OCI-LY3 (cell line): ENCODE measurements around the gene NOS1AP.

ENCODE experiments used
- H2AFZ ChIP-seq: fragments of 200-600, 300-600 bp; shearing (Covaris generic); 2 replicates; pipeline ENCODE4 v1.6.0; 2014; ENCODE audit warnings: antibody characterized with exemption, low read depth, low read length
- H3K27ac ChIP-seq: fragments of 200-600, 300-600 bp; sonication (generic); 2 replicates; pipeline ENCODE4 v1.5.1; 2014; ENCODE audit warnings: mild to moderate bottlenecking, low read length, moderate library complexity, mixed read lengths
- H3K27me3 ChIP-seq: fragments of 200-600, 300-600 bp; sonication (generic); 2 replicates; pipeline ENCODE4 v1.6.1; 2014; ENCODE audit warnings: low read depth, low read length, mixed read lengths
- H3K36me3 ChIP-seq: fragments of 200-600, 300-600 bp; sonication (generic); replicated peaks from 2 replicates; pipeline ENCODE3; 2014; ENCODE audit warnings: low read depth, low read length, mixed read lengths
- H3K4me1 ChIP-seq: fragments of 300-600, 200-600 bp; sonication (generic); 2 replicates; pipeline ENCODE4 v1.6.1; 2014; ENCODE audit warnings: low read length, mixed read lengths
- H3K4me2 ChIP-seq: fragments of 200-600, 300-600 bp; sonication (generic); 2 replicates; pipeline ENCODE4 v1.6.1; 2014; ENCODE audit warnings: low read length, mixed read lengths
- H3K4me3 ChIP-seq: fragments of 300-600, 200-600 bp; sonication (generic); 2 replicates; pipeline ENCODE4 v1.5.1; 2014; ENCODE audit warnings: antibody characterized with exemption, mild to moderate bottlenecking, low read length, moderate library complexity
- H3K79me2 ChIP-seq: fragments of 300-600, 200-600 bp; shearing (Covaris generic); 2 replicates; pipeline ENCODE4 v1.6.1; 2014; ENCODE audit warnings: mild to moderate bottlenecking, low read length, mixed read lengths
- H3K9ac ChIP-seq: fragments of 300-600, 200-600 bp; shearing (Covaris generic); 2 replicates; pipeline ENCODE4 v1.6.0; 2014; ENCODE audit warnings: mild to moderate bottlenecking, low read length, moderate library complexity
- H3K9me3 ChIP-seq: fragments of 200-600, 300-600 bp; shearing (Covaris generic); 2 replicates; pipeline ENCODE4 v1.6.1; 2014; ENCODE audit warnings: low read length, mixed read lengths; ENCODE audit not compliant: insufficient read depth
- H4K20me1 ChIP-seq: fragments of 200-600, 300-600 bp; sonication (generic); 2 replicates; pipeline ENCODE4 v1.6.1; 2016; ENCODE audit warnings: low read length, mixed read lengths; ENCODE audit not compliant: insufficient read depth
- CTCF ChIP-seq: fragments of 200-600, 300-600 bp; sonication (generic); IDR thresholded peaks from 2 replicates; pipeline ENCODE4 v1.5.1; 2014; ENCODE audit warnings: antibody characterized with exemption, low read length, low read depth
- EZH2phosphoT487 ChIP-seq: fragments of 200-600 bp; shearing (Covaris generic); IDR thresholded peaks from 2 replicates; pipeline ENCODE4 v1.6.1; 2018; ENCODE audit warnings: antibody characterized with exemption, mixed run types, low read depth

Gene NOS1AP

GRCh38 chr1:162192306-162192678 lies 122.8 kb downstream of the NOS1AP start:
- Histone ChIP-seq H4K20me1 (no peaks in the 10 kb centered on the region), H3K27ac (no peak overlapping the region), H3K4me3 (no peak overlapping the region)

GRCh38 chr1:162192763-162193162 lies 123.3 kb downstream of the NOS1AP start:
- Histone ChIP-seq H3K9me3 (no peaks in the 10 kb centered on the region), H3K36me3 (no peaks in the 10 kb centered on the region), H3K4me1 (no peaks in the 10 kb centered on the region)

More at GRCh38 chr1:162192306-162192678, 122.8 kb downstream of the NOS1AP start:
- Histone ChIP-seq H3K79me2 (no peaks in the 10 kb centered on the region), H3K4me1 (no peaks in the 10 kb centered on the region), H3K9me3 (no peaks in the 10 kb centered on the region), H3K9ac (no peak overlapping the region), H2AFZ (no peak overlapping the region), H3K36me3 (no peaks in the 10 kb centered on the region), H3K27me3 (peaks cover 29% of the 10 kb centered on the region), H3K4me2 (no peak overlapping the region)
- TF ChIP-seq EZH2phosphoT487 (no peak), CTCF (no peak)

GRCh38 chr1:162193221-162193620 lies 123.7 kb downstream of the NOS1AP start:
- Histone ChIP-seq H3K79me2 (no peaks in the 10 kb centered on the region), H3K4me2 (no peak overlapping the region), H3K27ac (no peak overlapping the region), H3K4me3 (no peak overlapping the region), H2AFZ (no peak overlapping the region), H3K9ac (no peak overlapping the region), H3K27me3 (peaks cover 29% of the 10 kb centered on the region), H4K20me1 (no peaks in the 10 kb centered on the region), H3K9me3 (no peaks in the 10 kb centered on the region), H3K4me1 (no peaks in the 10 kb centered on the region), H3K36me3 (no peaks in the 10 kb centered on the region)
- TF ChIP-seq EZH2phosphoT487 = no peak

More at GRCh38 chr1:162192763-162193162, 123.3 kb downstream of the NOS1AP start:
- no peaks in the 10 kb centered on the region for H4K20me1 ChIP-seq
- H3K4me3 ChIP-seq = no peak overlapping the region
- H2AFZ ChIP-seq = no peak overlapping the region
- H3K9ac ChIP-seq = no peak overlapping the region
- H3K4me2 ChIP-seq = no peak overlapping the region
- H3K27me3 ChIP-seq = peaks cover 29% of the 10 kb centered on the region
- no peak for TF ChIP-seq CTCF
- TF ChIP-seq EZH2phosphoT487 = no peak
- no peak overlapping the region for H3K27ac ChIP-seq
- H3K79me2 ChIP-seq = no peaks in the 10 kb centered on the region

- Histone ChIP-seq H3K4me1 (no peaks in the 10 kb centered on the region), H3K27me3 (peaks cover 29% of the 10 kb centered on the region), H3K36me3 (no peaks in the 10 kb centered on the region), H3K79me2 (no peaks in the 10 kb centered on the region), H2AFZ (no peak overlapping the region), H4K20me1 (no peaks in the 10 kb centered on the region), H3K4me2 (no peak overlapping the region), H3K9ac (no peak overlapping the region), H3K9me3 (no peaks in the 10 kb centered on the region), H3K4me3 (no peak overlapping the region), H3K27ac (no peak overlapping the region)
- TF ChIP-seq EZH2phosphoT487 (no peak), CTCF (no peak)
Observed at GRCh38 chr1:162193815-162194214, 124.3 kb downstream of the NOS1AP start.

- Histone ChIP-seq H3K27me3 (peaks cover 35% of the 10 kb centered on the region), H3K9ac (no peak overlapping the region), H3K79me2 (no peaks in the 10 kb centered on the region), H3K4me3 (no peak overlapping the region), H4K20me1 (no peaks in the 10 kb centered on the region), H3K4me1 (no peaks in the 10 kb centered on the region), H3K9me3 (no peaks in the 10 kb centered on the region), H3K4me2 (no peak overlapping the region), H2AFZ (no peak overlapping the region), H3K36me3 (no peaks in the 10 kb centered on the region), H3K27ac (no peak overlapping the region)
- no peak for TF ChIP-seq CTCF
Observed at GRCh38 chr1:162195567-162195966, 126.1 kb downstream of the NOS1AP start.
